Thoracic aorta (tissue), 2 donors: ENCODE measurements around the gene RNF212. TPM values are rescaled to one million over a fixed set of nuclear protein-coding genes. Genes with fewer than 3 reads are reported as not detected.
"Not testable (repeated sequence)": the region's sequence is repeated elsewhere in the genome, so short reads cannot be mapped to it uniquely, and the experiment has no call there.

Source experiments
- ATAC-seq: fragments of 150-250 bp; one replicate; pipeline ENCODE4 v1.8.0; 2017; ENCODE audit warnings: low read depth; ENCODE audit not compliant: insufficient number of reproducible peaks, low FRiP score
- DNase-seq: peaks from one replicate; pipeline ENCODE4 v3.0.0-alpha.2; 2020; ENCODE audit warnings: low spot score
- H3K27ac ChIP-seq, 2 donors: fragments of 200-600 bp; sonication (generic); 1 replicate in 1 of 2; 2 replicates in 1 of 2; pipeline ENCODE4 v1.5.1; 2016; ENCODE audit warnings: mild to moderate bottlenecking in 2 of 2, moderate library complexity in 2 of 2
- H3K27me3 ChIP-seq: fragments of 200-600 bp; sonication (generic); replicated peaks from 2 replicates; pipeline ENCODE4 v1.6.0; 2016; ENCODE audit warnings: mild to moderate bottlenecking; ENCODE audit not compliant: insufficient read depth
- H3K36me3 ChIP-seq: fragments of 200-600 bp; sonication (generic); one replicate; pipeline ENCODE4 v1.5.1; 2016
- H3K4me1 ChIP-seq, 2 donors: fragments of 200-600 bp; sonication (generic); 1 replicate in 1 of 2; 2 replicates in 1 of 2; pipeline versions ENCODE4 v1.5.1 to v1.6.0; 2016; ENCODE audit warnings: low read depth in 2 of 2, mild to moderate bottlenecking in 1 of 2; ENCODE audit not compliant: control insufficient read depth in 1 of 2
- H3K4me3 ChIP-seq: fragments of 200-600 bp; sonication (generic); 2 replicates; pipeline ENCODE4 v1.5.1; 2016; ENCODE audit warnings: mild to moderate bottlenecking
- H3K9me3 ChIP-seq: fragments of 200-600 bp; sonication (generic); 2 replicates; pipeline ENCODE4 v1.5.1; 2016
- CTCF ChIP-seq: fragments of 200-600 bp; sonication (generic); IDR thresholded peaks from one replicate; pipeline ENCODE4 v1.5.1; 2019; ENCODE audit warnings: antibody characterized with exemption
- total RNA-seq, 2 donors: library from RNA; depleted of rRNA; stranded (reverse); fragments of >200 nt; gene quantifications; one replicate each; pipeline versions ENCODE4 v1.1.0 to v1.2.3, GENCODE V29; 2016

RNF212 gene
- total RNA-seq, 2 donors from 2014 or later = 1.2 to 2.4 TPM

GRCh38 chr4:1055721-1056590 is 57.4 kb downstream of the RNF212 start:
- Histone ChIP-seq H3K9me3 (no peaks in the 10 kb centered on the region), H3K4me3 (no peak overlapping the region), H3K4me1 (peaks cover 8 to 17% of the 10 kb centered on the region in 2 donors), H3K27ac (no peak overlapping the region), H3K36me3 (no peaks in the 10 kb centered on the region), H3K27me3 (no peaks in the 10 kb centered on the region)
- ATAC-seq (no peak), DNase-seq (no peak)
- no peak for TF ChIP-seq CTCF

GRCh38 chr4:1055243-1055701 is 58.1 kb downstream of the RNF212 start:
- not testable (repeated sequence) for H3K9me3 ChIP-seq, H3K27ac ChIP-seq, DNase-seq, ATAC-seq, H3K36me3 ChIP-seq, H3K27me3 ChIP-seq, H3K4me3 ChIP-seq
- H3K4me1 ChIP-seq = peaks cover 8 to 17% of the 10 kb centered on the region in 2 donors

- not testable (repeated sequence) for ATAC-seq, H3K27me3 ChIP-seq, H3K9me3 ChIP-seq, H3K4me3 ChIP-seq, H3K27ac ChIP-seq, DNase-seq, H3K36me3 ChIP-seq
- H3K4me1 ChIP-seq = peaks cover 8 to 17% of the 10 kb centered on the region in 2 donors
Measured at GRCh38 chr4:1054696-1055242, 58.6 kb downstream of the RNF212 start.

GRCh38 chr4:1053891-1054290 is 59.5 kb downstream of the RNF212 start:
- not testable (repeated sequence) for H3K27ac ChIP-seq, ATAC-seq, H3K27me3 ChIP-seq, H3K9me3 ChIP-seq, H3K36me3 ChIP-seq, DNase-seq
- H3K4me1 ChIP-seq = peaks cover 8 to 17% of the 10 kb centered on the region in 2 donors
- H3K4me3 ChIP-seq = peak overlapping the region; percentile 39

- Histone ChIP-seq H3K36me3 (no peaks in the 10 kb centered on the region), H3K27me3 (no peaks in the 10 kb centered on the region), H3K9me3 (no peaks in the 10 kb centered on the region), H3K4me3 (peak overlapping the region; percentile 39), H3K4me1 (peaks cover 8 to 17% of the 10 kb centered on the region in 2 donors), H3K27ac (no peak overlapping the region)
- no peak for TF ChIP-seq CTCF
- no peak for ATAC-seq
- no peak for DNase-seq
Measured at GRCh38 chr4:1053080-1053661, 60.2 kb downstream of the RNF212 start.

GRCh38 chr4:1052231-1052671 is 61.1 kb downstream of the RNF212 start:
- H3K27ac ChIP-seq = no peak overlapping the region
- H3K4me1 ChIP-seq = peaks cover 12 to 24% of the 10 kb centered on the region in 2 donors
- no peaks in the 10 kb centered on the region for H3K27me3 ChIP-seq
- H3K9me3 ChIP-seq = no peaks in the 10 kb centered on the region
- ATAC-seq (no peak), DNase-seq (no peak)
- no peak overlapping the region for H3K4me3 ChIP-seq
- TF ChIP-seq CTCF = no peak
- no peaks in the 10 kb centered on the region for H3K36me3 ChIP-seq
